ENCODE data around the gene CIAO3. TPM values are rescaled to one million over a fixed set of nuclear protein-coding genes. Genes with fewer than 3 reads are reported as not detected.

The CIAO3 gene
- total RNA-seq, 4 donors from 2014 or later, result 19.4 to 33.3 (median 30.2) TPM

DNA sequence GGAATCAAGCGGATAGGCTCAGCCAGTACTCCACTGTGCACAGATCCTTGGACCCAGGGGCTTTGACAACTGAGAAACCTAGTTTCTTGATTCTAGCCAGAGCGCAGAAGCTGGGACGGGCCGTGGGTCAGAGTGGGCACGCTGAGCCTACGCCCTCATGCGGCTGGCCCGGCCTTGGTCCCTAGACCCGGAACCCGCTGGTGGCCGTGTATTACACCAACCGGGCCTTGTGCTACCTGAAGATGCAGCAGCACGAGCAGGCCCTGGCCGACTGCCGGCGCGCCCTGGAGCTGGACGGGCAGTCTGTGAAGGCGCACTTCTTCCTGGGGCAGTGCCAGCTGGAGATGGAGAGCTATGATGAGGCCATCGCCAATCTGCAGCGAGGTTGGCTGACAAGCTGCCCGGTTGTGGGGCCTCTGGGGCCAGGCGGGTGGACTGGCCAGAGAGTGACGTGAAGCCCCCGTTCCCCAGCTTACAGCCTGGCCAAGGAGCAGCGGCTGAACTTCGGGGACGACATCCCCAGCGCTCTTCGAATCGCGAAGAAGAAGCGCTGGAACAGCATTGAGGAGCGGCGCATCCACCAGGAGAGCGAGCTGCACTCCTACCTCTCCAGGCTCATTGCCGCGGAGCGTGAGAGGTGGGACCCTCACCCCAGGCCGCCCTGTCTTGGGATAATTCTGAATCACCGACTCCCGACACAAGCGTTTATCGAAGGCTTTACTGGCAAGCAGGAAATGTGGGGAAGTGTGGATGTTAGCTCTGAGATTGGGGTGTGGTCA lies 59.6 kb downstream of the CIAO3 start:
- Histone ChIP-seq H3K4me3 (peak overlapping the region; percentile 81 to 98 (median 96)), H3K4me1 (peaks cover 55 to 68% (median 66%) of the 10 kb centered on the region in 4 donors), H3K9me3 (no peaks in the 10 kb centered on the region), H3K27me3 (peaks cover 0 to 1% (median 0%) of the 10 kb centered on the region in 4 donors), H3K36me3 (peaks cover 16 to 33% (median 24%) of the 10 kb centered on the region in 4 donors), H3K27ac (replicated peaks in 1 of 4) (peak overlapping the region; percentile 93 to 98 (median 96))
- DNase-seq (ENCODE audit: extremely low spot score), result no peak
- intact Hi-C loops (cut with DNase I), result no loop called here
- TF ChIP-seq POLR2A (IDR thresholded peaks at IDR 0.05; ENCODE audit: low read depth), result no peak
- no peak for TF ChIP-seq POLR2AphosphoS5 (IDR thresholded peaks at IDR 0.05)
- no peak for TF ChIP-seq EP300 (IDR thresholded peaks at IDR 0.05)
- TF ChIP-seq, protein P1, sequence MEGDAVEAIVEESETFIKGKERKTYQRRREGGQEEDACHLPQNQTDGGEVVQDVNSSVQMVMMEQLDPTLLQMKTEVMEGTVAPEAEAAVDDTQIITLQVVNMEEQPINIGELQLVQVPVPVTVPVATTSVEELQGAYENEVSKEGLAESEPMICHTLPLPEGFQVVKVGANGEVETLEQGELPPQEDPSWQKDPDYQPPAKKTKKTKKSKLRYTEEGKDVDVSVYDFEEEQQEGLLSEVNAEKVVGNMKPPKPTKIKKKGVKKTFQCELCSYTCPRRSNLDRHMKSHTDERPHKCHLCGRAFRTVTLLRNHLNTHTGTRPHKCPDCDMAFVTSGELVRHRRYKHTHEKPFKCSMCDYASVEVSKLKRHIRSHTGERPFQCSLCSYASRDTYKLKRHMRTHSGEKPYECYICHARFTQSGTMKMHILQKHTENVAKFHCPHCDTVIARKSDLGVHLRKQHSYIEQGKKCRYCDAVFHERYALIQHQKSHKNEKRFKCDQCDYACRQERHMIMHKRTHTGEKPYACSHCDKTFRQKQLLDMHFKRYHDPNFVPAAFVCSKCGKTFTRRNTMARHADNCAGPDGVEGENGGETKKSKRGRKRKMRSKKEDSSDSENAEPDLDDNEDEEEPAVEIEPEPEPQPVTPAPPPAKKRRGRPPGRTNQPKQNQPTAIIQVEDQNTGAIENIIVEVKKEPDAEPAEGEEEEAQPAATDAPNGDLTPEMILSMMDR (IDR thresholded peaks at IDR 0.05), result no peak
- 64% methylated on average over 16 of the region's 44 CpGs for WGBS

DNA sequence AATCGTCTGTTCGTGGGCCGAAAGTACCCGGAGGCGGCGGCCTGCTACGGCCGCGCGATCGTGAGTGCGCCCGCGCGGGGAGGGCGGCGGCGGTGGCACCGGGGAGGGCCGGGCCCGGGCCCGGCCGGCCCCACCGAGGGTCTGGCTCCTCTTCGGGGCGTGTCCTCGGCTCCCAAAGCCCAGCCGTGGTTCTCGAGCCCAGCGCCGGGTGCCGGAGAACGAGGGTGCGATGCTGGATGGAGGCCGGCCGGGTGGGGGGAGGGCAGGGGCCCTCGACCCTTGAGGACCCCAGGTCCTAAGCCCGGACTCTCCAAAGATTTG lies 60.2 kb downstream of the CIAO3 start:
- peaks cover 55 to 68% (median 66%) of the 10 kb centered on the region in 4 donors for H3K4me1 ChIP-seq
- peaks cover 16 to 27% (median 24%) of the 10 kb centered on the region in 4 donors for H3K36me3 ChIP-seq
- no peak for DNase-seq (ENCODE audit: extremely low spot score)
- no CpG with 5 or more reads among the region's 38 CpGs for WGBS
- H3K27ac ChIP-seq (replicated peaks in 1 of 4), result peak overlapping the region; percentile 93 to 98 (median 96)
- H3K9me3 ChIP-seq, result no peaks in the 10 kb centered on the region
- peak overlapping the region; percentile 81 to 98 (median 96) for H3K4me3 ChIP-seq
- H3K27me3 ChIP-seq, result peaks cover 0 to 5% (median 0%) of the 10 kb centered on the region in 4 donors
- intact Hi-C loops (cut with DNase I), result no loop called here
- TF ChIP-seq POLR2AphosphoS5 (IDR thresholded peaks at IDR 0.05), result no peak
- TF ChIP-seq POLR2A (IDR thresholded peaks at IDR 0.05; ENCODE audit: low read depth), result no peak
- TF ChIP-seq EP300 (IDR thresholded peaks at IDR 0.05), result no peak
- TF ChIP-seq, protein P1 (IDR thresholded peaks at IDR 0.05), result no peak

DNA sequence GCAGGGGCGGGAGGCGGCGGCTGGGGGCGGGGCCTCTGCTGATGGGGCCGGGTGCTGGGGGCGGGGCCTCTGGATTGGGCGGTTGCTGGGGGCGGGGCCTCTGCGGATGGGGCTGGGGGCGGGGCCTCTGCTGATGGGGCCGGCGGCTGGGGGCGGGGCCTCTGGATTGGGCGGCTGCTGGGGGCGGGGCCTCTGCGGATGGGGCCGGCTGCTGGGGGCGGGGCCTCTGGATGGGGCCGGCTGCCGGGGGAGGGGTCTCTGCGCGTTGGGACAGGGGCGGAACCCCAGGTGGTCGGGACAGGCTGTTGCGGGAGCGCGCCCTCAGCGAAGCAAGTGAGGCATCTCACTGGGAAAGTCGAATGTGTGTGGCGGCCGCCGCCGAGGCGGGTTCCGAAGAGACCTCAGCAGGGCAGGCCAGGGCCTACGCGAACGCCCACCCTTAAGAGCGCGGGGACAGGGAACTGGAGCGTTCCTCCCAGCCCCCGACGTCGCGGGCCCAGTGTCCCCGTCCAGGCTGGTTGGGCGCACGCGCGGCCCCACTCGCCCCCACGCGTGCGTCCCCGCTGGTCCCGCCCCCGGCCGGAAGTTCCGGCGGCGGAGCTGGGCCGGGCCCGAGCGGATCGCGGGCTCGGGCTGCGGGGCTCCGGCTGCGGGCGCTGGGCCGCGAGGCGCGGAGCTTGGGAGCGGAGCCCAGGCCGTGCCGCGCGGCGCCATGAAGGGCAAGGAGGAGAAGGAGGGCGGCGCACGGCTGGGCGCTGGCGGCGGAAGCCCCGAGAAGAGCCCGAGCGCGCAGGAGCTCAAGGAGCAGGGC lies 60.8 kb downstream of the CIAO3 start, which contains the start of gene STUB1:
Gene STUB1 (plus strand): TSS at position 597 of the 811 bp plus-strand sequence. CDS start 116 bp downstream, at position 713.
- H3K36me3 ChIP-seq, result peaks cover 16 to 23% (median 22%) of the 10 kb centered on the region in 4 donors
- H3K27me3 ChIP-seq, result peaks cover 0 to 5% (median 0%) of the 10 kb centered on the region in 4 donors
- intact Hi-C loops (cut with DNase I), result no loop called here
- peak within 1 kb of the TSS; percentile 93 to 98 (median 96) for H3K27ac ChIP-seq (replicated peaks in 1 of 4)
- peaks cover 53 to 68% (median 66%) of the 10 kb centered on the region in 4 donors for H3K4me1 ChIP-seq
- peak within 1 kb of the TSS; percentile 81 to 98 (median 96) for H3K4me3 ChIP-seq
- peak; percentile 98 for DNase-seq (ENCODE audit: extremely low spot score)
- no peaks in the 10 kb centered on the region for H3K9me3 ChIP-seq
- 0% methylated on average over 7 of the region's 91 CpGs for WGBS
- TF ChIP-seq POLR2AphosphoS5 (IDR thresholded peaks at IDR 0.05) (peak; percentile 68 to 71), EP300 (IDR thresholded peaks at IDR 0.05) (no peak)
- TF ChIP-seq, protein P1 (IDR thresholded peaks at IDR 0.05), result peak in 1 of 3 experiments; percentile 19

Small RNAs within 50 kb of the gene (small RNA-seq; reads per million reads assigned to genes)
- gene MIR662, result 0 reads per million in 3 donors

Other genes starting within 250 kb of the CIAO3 start
- gene CAPN15, start 213.3 kb downstream of the CIAO3 start, total RNA-seq, result 10 to 100 TPM; 24.9 to 44.7 (median 43.3) TPM
- gene PRR35, start 180.6 kb downstream of the CIAO3 start, total RNA-seq, result not detected
- gene NHLRC4, start 174.0 kb downstream of the CIAO3 start, total RNA-seq, result 1 to 10 TPM; 1.2 to 2.6 (median 1.9) TPM
- 10 to 100 TPM; 36.1 to 46.4 (median 40.7) TPM for gene PIGQ, start 171.0 kb downstream of the CIAO3 start, total RNA-seq
- 10 to 100 TPM; 20.8 to 25.3 (median 23.0) TPM for gene RAB40C, start 150.9 kb downstream of the CIAO3 start, total RNA-seq
- gene WFIKKN1, start 110.0 kb downstream of the CIAO3 start, total RNA-seq, result under 1 TPM; 0.33 to 0.80 (median 0.43) TPM
- gene METTL26, start 104.7 kb downstream of the CIAO3 start, total RNA-seq, result 100 to 1,000 TPM; 129 to 166 (median 142) TPM
- gene MCRIP2, start 99.2 kb downstream of the CIAO3 start, total RNA-seq, result 10 to 100 TPM; 50.7 to 65.4 (median 59.1) TPM
- 10 to 100 TPM in 3 of 4 donors, 1 to 10 TPM in 1; 8.2 to 22.7 (median 16.5) TPM for gene WDR90, start 91.6 kb downstream of the CIAO3 start, total RNA-seq
- 10 to 100 TPM; 34.5 to 67.5 (median 58.6) TPM for gene RHOT2, start 72.9 kb downstream of the CIAO3 start, total RNA-seq
- 1 to 10 TPM in 1 of 4 donors, under 1 TPM in 3; 0.17 to 2.0 (median 0.66) TPM for gene RHBDL1, start 65.3 kb downstream of the CIAO3 start, total RNA-seq
- 100 to 1,000 TPM; 155 to 215 (median 178) TPM for gene STUB1, start 60.6 kb downstream of the CIAO3 start, total RNA-seq
- 100 to 1,000 TPM in 1 of 4 donors, 10 to 100 TPM in 3; 73.2 to 114 (median 88.1) TPM for gene JMJD8, start 56.7 kb downstream of the CIAO3 start, total RNA-seq
- 10 to 100 TPM in 2 of 4 donors, 1 to 10 TPM in 2; 7.0 to 14.9 (median 11.1) TPM for gene WDR24, start 50.6 kb downstream of the CIAO3 start, total RNA-seq
- 1 to 10 TPM in 1 of 4 donors, under 1 TPM in 3; 0.42 to 1.2 (median 0.51) TPM for gene FBXL16, start 35.2 kb downstream of the CIAO3 start, total RNA-seq
- 100 to 1,000 TPM in 1 of 4 donors, 10 to 100 TPM in 3; 56.5 to 143 (median 78.0) TPM for gene METRN, start 25.9 kb downstream of the CIAO3 start, total RNA-seq
- 10 to 100 TPM; 26.5 to 48.6 (median 40.3) TPM for gene ANTKMT, start 19.9 kb downstream of the CIAO3 start, total RNA-seq
- 1 to 10 TPM in 1 of 4 donors, under 1 TPM in 3; 0.33 to 2.5 (median 0.61) TPM for gene CCDC78, start 14.6 kb downstream of the CIAO3 start, total RNA-seq
- 1 to 10 TPM; 1.7 to 5.6 (median 4.5) TPM for gene HAGHL, start 13.9 kb downstream of the CIAO3 start, total RNA-seq
- under 1 TPM in 1 of 4 donors, not detected in 3; 0.39 TPM for gene MSLN, start 19.7 kb upstream of the CIAO3 start, total RNA-seq
- 10 to 100 TPM; 10.4 to 29.1 (median 20.4) TPM for gene RPUSD1, start 47.4 kb upstream of the CIAO3 start, total RNA-seq
- 1 to 10 TPM; 2.0 to 8.8 (median 3.4) TPM for gene CHTF18, start 47.6 kb upstream of the CIAO3 start, total RNA-seq
- not detected for gene GNG13, start 59.7 kb upstream of the CIAO3 start, total RNA-seq
- 10 to 100 TPM; 14.5 to 32.0 (median 23.8) TPM for gene LMF1, start 230.0 kb upstream of the CIAO3 start, total RNA-seq
- 1 to 10 TPM; 4.1 to 4.6 (median 4.3) TPM for gene SOX8, start 240.8 kb upstream of the CIAO3 start, total RNA-seq

Measured in esophagus muscularis mucosa (tissue), 4 donors.